Cardiac fibroblast (primary cell): ENCODE data around the gene IL11RA.

ENCODE experiments used
- DNase-seq, 2 donors: peaks; one replicate each; pipeline versions ENCODE4 v3.0.0 to v3.0.0-alpha.2; 2010; ENCODE audit warnings: low read depth in 2 of 2
- H3K4me3 ChIP-seq, 2 donors: replicated peaks in 1 of 2; 1 replicate in 1 of 2; 2 replicates in 1 of 2; pipeline ENCODE4 v1.5.1; 2011; ENCODE audit warnings: low read depth in 2 of 2, low read length in 2 of 2, mild to moderate bottlenecking in 2 of 2, moderate library complexity in 1 of 2
- CTCF ChIP-seq: IDR thresholded peaks from one replicate; pipeline ENCODE4 v1.5.1; 2011; ENCODE audit warnings: low read depth, mild to moderate bottlenecking, low read length, inconsistent platforms

IL11RA gene

GRCh38 chr9:34651876-34652601, at the start of gene IL11RA:
TSS of gene IL11RA (plus strand) at chr9:34652185. CDS start at chr9:34655218, 3,033 bp downstream.
- TF ChIP-seq CTCF, result no peak
- H3K4me3 ChIP-seq, result peak within 1 kb of the TSS; percentile 25 to 42
- peak; percentile 89 to 91 for DNase-seq

GRCh38 chr9:34603610-34604231, 48.3 kb upstream of the IL11RA start:
- DNase-seq, result peak; percentile 76 to 79
- TF ChIP-seq CTCF, result peak; percentile 89
- H3K4me3 ChIP-seq, result no peak overlapping the region

- H3K4me3 ChIP-seq, result no peak overlapping the region
- no peak for DNase-seq
- no peak for TF ChIP-seq CTCF
These were observed 45.8 kb upstream of the IL11RA start for GRCh38 chr9:34606190-34606589.

- no peak for DNase-seq
- H3K4me3 ChIP-seq, result no peak overlapping the region
- no peak for TF ChIP-seq CTCF
These were observed 45.1 kb upstream of the IL11RA start for GRCh38 chr9:34606905-34607304.

DNA sequence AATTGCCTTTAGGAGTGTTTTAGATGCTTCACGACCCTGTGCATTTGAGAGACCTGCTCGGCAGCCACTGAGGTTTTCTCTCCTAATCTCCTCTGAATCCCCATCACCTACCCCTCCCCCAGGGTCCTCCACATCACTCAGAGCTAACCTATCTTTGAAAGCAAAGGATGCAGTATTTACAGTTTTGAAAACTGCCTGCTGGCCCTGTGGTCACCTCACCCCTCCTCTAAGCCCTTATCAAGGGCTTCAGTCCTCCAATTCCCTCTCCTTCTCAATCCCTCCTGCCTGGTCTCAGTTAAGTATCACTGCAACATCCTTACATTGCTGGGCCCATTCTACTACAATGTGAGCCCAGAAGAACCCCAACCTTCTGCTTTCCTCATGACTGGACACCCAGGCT, 44.7 kb upstream of the IL11RA start:
- H3K4me3 ChIP-seq, result no peak overlapping the region
- no peak for TF ChIP-seq CTCF
- no peak for DNase-seq

GRCh38 chr9:34610434-34611206, 41.4 kb upstream of the IL11RA start:
- no peak for DNase-seq
- peak overlapping the region in 1 of 2 donors; percentile 78 for H3K4me3 ChIP-seq
- no peak for TF ChIP-seq CTCF
